ENCODE results near the gene SLC39A12.

The SLC39A12 gene

GRCh38 chr10:17913604-17914003 lies 38.1 kb upstream of the SLC39A12 start:
- Histone ChIP-seq H3K4me3 (no peak overlapping the region), H3K27ac (no peak overlapping the region)
- TF ChIP-seq CTCF (IDR thresholded peaks at IDR 0.05): no peak
- DNase-seq (ENCODE audit: low spot score): no peak

GRCh38 chr10:17914169-17915045 lies 37.3 kb upstream of the SLC39A12 start:
- no peak for TF ChIP-seq CTCF (IDR thresholded peaks at IDR 0.05)
- H3K4me3 ChIP-seq: no peak overlapping the region
- H3K27ac ChIP-seq: no peak overlapping the region
- DNase-seq (ENCODE audit: low spot score): no peak

- no peak overlapping the region for H3K4me3 ChIP-seq
- TF ChIP-seq CTCF (IDR thresholded peaks at IDR 0.05): no peak
- no peak for DNase-seq (ENCODE audit: low spot score)
- H3K27ac ChIP-seq: no peak overlapping the region
These were observed 36.5 kb upstream of the SLC39A12 start for GRCh38 chr10:17915181-17915580.

- no peak for TF ChIP-seq CTCF (IDR thresholded peaks at IDR 0.05)
- DNase-seq (ENCODE audit: low spot score): no peak
- Histone ChIP-seq H3K4me3 (no peak overlapping the region), H3K27ac (no peak overlapping the region)
These were observed 33.4 kb upstream of the SLC39A12 start for GRCh38 chr10:17918187-17918903.

GRCh38 chr10:17921378-17921777 lies 30.3 kb upstream of the SLC39A12 start:
- no peak for TF ChIP-seq CTCF (IDR thresholded peaks at IDR 0.05)
- Histone ChIP-seq H3K27ac (no peak overlapping the region), H3K4me3 (no peak overlapping the region)
- DNase-seq (ENCODE audit: low spot score): no peak

GRCh38 chr10:17923728-17924127 lies 28.0 kb upstream of the SLC39A12 start:
- DNase-seq (ENCODE audit: low spot score): no peak
- TF ChIP-seq CTCF (IDR thresholded peaks at IDR 0.05): no peak
- Histone ChIP-seq H3K4me3 (no peak overlapping the region), H3K27ac (peak overlapping the region; percentile 33 to 40)
